T-helper 22 cell (primary cell): ENCODE measurements around the gene SMIM44.
"Not testable (repeated sequence)": the region's sequence is repeated elsewhere in the genome, so short reads cannot be mapped to it uniquely, and the experiment has no call there.

ENCODE experiments used
- DNase-seq: peaks from one replicate; pipeline ENCODE4 v3.0.0-alpha.2; 2020; ENCODE audit warnings: low read depth

The SMIM44 gene

GRCh38 chr19:3483226-3483628, at the start of gene SMIM44:
Gene SMIM44 (minus strand): TSS chr19:3483441. CDS start chr19:3483403, 38 bp downstream.
- no peak for DNase-seq

DNA sequence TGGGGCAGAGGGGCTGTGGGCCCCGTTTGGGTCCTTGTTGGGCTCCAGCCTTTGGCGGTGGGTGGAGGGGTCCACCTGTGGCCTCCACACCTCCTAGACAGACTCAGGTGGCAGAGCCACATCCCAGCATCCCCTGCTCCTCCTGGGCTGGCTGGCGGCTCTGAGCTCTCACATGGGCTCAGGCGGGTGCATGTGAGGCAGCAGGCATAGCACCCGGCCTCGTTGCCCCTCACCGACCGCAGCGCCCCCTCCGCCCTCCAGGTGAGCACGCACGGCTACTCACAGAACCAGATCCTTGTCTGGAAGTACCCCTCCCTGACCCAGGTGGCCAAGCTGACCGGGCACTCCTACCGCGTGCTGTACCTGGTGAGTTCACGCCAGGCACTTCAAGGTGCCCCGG, 49.8 kb upstream of the SMIM44 start:
- DNase-seq, result no peak

DNA sequence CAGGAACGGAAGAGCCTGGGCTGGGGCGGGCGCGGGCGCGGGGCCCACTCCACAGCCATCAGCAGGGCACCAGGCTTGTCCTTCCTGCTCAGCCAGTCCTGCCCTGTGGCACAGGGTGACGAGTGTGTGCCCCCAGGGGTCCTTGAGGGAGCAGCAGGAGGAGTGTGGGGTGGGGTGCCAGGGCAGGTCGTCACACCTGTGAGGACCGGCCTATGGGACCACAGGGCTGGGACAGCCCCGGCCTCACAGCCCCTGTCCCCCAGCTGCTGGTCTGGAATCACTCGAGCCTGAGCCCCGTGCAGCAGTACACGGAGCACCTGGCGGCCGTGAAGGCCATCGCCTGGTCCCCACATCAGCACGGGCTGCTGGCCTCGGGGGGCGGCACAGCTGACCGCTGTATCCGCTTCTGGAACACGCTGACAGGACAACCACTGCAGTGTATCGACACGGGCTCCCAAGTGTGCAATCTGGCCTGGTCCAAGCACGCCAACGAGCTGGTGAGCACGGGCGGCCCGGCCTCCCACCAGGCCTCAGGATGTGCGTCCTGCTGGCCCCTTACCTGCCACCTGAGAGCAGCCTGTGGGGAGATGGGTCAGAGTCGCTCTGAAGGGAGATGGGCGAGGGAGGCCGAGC, 49.0 kb upstream of the SMIM44 start:
- DNase-seq, result no peak

DNA sequence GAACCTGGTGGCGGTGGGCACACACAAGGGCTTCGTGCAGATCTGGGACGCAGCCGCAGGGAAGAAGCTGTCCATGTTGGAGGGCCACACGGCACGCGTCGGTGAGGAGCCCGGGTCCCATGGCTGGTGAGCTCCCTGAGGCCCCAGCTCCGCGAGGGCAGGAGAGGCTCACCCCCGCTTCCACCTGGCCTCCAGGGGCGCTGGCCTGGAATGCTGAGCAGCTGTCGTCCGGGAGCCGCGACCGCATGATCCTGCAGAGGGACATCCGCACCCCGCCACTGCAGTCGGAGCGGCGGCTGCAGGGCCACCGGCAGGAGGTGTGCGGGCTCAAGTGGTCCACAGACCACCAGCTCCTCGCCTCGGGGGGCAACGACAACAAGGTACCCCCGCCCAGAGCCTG, 48.5 kb upstream of the SMIM44 start:
- DNase-seq, result no peak

GRCh38 chr19:3530389-3530788, 47.1 kb upstream of the SMIM44 start:
- DNase-seq, result no peak

- DNase-seq, result not testable (repeated sequence)
Observed at GRCh38 chr19:3529299-3529698, 46.1 kb upstream of the SMIM44 start.

DNA sequence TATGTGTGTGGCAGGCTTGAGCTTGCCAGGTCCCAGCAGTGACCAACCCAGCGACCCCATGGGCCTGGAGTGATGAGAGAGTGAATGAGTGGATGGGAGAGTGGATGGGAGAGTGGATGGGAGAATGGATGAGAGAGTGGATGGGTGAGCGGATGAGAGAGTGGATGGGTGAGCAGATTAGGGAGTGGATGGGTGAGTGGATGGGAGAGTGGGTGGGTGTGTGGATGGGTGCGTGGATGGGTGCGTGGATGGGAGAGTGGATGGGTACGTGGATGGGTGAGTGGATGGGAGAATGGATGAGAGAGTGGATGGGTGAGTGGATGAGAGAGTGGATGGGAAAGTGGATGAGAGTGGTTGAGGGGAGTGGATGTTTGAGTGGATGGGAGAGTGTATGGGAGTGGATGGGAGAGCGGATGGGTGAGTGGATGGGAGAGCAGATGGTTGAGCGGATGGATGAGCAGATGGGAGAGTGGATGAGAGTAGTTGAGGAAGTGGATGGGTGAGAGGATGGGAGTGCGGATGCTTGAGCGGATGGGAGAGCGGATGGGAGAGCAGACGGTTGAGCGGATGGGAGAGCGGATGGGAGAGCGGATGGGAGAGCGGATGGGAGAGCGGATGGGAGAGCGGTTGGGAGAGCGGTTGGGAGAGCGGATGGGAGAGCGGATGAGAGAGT, 45.4 kb upstream of the SMIM44 start:
- DNase-seq, result no peak

DNA sequence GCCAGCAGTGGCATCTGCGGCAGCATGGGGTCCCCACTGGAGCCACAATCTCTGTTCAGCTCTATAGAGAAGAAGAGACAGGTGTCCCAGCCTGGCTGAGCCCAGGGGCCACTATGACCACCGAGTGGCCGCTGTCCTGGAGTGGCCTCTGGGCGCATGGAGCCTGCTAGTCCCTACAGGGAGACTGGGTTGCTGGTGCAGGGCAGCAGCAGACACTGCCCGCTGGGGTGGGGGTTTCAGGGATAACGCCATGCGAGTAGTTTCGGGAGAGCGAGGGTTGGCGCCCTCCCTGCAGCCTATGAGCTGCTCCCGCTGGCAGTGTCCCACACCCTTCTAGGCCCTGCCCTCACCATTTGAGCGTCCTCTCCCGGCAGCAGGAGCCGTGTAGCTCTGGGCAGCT, 44.8 kb upstream of the SMIM44 start:
- no peak for DNase-seq

DNA sequence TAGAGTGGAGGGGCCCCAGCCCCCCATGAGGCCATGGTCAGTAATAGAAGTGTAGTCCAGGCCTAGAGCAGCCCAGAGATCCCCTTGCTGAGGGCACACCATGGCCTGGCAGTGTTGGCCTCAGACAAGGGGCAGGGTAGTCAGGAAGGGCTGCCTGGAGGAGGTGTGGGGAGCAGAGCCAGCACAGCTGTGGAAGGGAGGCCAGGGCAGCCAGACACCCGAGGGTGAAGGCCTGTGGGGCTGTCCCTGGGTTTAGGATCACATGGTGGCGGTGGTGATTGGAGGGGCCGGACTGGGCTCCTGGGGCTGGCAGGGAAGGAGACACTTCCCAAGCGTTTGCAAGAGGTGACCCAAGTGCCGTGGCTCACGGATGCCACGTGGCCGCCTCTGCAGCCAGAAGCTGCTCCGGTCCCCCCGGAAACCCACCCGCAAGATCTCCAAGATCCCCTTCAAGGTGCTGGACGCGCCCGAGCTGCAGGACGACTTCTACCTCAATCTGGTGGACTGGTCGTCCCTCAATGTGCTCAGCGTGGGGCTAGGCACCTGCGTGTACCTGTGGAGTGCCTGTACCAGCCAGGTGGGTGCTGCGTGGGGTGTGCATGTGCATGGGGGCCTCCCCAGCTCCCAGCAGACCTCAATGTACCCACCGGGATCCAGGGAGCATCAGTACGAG, 44.1 kb upstream of the SMIM44 start:
- DNase-seq, result no peak

DNA sequence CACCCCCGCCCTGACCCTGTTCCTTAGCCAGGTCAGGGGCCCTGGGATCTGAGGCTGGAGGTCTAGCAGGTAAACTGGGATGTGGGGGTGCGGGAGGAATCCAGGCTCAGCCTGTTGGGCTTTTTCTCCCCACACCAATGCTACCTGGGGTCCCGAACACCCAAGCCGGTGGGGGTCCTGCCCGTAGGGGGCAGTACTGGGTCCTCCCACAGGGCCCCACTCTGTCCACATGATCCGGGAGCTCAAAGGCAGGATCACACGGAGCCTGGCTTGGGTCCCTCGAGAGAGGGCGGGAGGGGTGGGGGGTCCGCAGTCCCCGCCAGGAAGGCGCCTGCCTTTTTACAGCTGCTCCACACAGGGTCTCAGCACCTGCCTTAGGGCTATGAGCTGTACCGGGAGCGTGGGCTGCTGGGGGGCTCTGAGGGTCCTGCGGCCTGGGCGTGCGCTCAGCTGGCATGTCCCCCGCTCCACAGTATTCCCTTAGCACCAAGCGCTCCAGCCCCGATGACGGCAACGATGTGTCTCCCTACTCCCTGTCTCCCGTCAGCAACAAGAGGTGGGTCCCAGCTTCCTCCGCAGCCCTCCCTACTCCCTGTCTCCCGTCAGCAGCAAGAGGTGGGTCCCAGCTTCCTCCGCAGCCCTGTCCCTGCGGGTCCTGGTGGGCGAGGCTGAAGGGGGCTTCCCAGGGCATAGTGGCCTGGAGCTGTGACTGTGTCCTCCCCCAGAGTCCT, 43.4 kb upstream of the SMIM44 start:
- no peak for DNase-seq

GRCh38 chr19:3524904-3525451, 41.7 kb upstream of the SMIM44 start:
- DNase-seq, result no peak

DNA sequence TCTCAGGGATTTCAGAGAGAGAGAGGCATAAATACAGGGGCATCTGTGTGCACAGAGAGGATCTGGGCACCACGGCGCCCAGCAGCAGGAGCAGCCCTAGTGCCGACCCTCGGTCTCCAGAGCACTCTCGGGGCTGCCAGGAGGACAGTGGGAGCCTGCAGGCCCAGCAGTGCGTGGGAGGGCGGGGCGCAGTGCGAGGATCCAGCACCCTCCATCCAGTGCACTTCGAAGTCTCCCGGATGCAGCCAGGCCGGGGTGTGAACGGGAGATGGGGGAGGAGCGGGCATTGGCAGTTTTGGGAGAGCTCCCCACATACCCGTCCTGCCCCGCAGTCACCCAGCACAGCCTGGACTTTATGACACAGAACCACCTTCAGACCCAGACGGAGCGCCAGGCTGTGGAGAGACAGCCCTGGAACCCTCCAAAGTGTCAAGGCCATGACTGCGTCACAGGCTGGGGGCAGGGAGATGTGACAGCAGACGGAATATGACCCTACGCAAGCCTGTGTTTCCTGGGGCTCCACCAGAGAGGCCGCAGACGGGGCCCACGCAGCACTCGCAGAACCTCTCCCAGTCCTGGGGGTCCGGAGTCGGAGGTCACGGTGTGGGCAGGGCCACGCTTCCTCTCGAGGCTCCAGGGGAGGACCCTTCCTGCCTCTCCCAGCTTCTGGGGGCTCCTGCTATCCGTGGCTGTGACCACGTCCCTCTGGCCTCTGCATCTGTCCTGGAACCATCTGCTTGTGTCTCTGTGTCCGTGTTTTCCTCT, 41.0 kb upstream of the SMIM44 start:
- no peak for DNase-seq

DNA sequence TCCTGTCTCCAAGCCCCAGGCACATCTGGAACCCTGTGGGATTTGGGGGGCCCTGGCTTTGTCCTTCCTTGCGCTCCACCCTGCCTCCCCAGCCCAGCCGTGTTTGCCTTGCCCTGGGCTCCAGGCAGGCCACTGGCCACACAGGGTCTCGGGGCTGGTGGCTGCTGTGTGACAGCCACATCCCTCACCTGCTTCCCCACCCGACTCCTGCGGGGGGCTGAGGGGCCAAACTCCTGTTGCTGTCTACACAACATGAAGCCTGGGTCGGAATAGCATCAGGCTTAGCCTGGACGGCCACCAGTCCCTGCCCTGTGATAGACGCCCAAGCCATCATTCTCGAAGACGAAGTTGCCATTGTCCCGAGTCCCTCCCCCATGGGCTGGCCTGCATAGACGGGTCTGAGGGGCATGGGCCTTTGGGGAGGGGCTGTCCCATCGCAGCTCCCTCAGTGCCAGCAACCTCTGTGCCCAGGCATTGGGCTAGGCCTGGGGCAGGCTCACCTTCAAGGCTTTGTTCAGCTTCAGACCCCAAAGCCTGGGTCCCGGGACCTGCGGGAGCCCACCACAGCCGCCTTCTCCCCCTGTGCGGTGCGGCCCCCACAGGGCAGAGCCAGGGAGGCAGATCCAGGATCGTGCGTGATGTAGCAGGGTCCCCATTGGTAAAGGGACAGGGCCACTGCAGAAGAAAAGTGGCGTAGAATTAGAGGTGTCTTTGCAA, 40.3 kb upstream of the SMIM44 start:
- DNase-seq, result no peak

DNA sequence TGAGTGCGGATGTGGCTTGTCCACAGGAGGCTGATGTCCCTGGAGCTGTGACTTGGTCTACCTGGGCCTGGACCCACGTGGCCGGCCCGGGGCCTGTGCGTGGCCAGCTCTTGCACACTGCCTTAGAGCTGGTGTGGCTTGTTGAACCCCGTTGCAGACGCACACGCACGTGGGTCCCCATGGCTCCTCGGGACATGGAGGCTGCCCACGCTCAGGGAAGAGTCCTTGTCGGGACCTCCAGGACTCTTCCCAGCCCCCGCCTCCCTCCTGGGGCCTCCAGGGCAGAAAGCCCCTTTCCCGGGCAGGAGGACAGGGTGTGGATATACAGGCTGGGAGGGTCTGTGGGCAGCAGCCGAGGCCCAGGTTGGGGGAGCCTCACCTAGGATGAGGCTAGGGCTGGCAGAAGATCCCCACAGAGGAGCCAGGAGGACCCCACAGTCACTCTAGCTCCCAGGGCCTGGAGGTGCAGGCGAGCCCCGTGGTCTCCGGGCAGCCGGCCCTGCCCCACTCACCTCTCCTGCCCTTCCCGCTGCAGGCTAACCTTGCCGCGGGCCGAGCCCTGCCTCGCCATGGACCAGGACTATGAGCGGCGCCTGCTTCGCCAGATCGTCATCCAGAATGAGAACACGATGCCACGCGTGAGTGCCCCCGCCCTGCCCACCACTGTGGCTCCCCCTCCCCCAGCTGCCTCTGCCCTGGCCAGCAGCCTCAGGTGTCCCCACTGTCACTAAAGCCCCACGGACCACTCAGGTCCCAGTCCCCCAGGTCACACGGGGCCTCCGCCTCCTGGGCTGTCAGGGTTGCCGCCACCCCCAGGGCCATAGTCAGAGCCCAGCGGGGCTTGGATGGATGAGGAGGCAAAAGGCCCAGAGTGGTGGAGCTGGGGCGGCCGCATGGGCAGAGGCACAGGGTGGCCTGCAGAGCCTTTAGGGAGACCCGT, 39.5 kb upstream of the SMIM44 start:
- DNase-seq, result no peak

- DNase-seq, result no peak
Observed at GRCh38 chr19:3521104-3521445, 37.8 kb upstream of the SMIM44 start.

GRCh38 chr19:3520166-3521103, 37.2 kb upstream of the SMIM44 start:
- no peak for DNase-seq

- no peak for DNase-seq
Observed at GRCh38 chr19:3519126-3519525, 35.9 kb upstream of the SMIM44 start.

- no peak for DNase-seq
Observed at GRCh38 chr19:3518659-3519058, 35.4 kb upstream of the SMIM44 start.

GRCh38 chr19:3518255-3518654, 35.0 kb upstream of the SMIM44 start:
- DNase-seq, result no peak
